ENCODE measurements around the gene ARL2BP.
"Not testable (repeated sequence)": the region's sequence is repeated elsewhere in the genome, so short reads cannot be mapped to it uniquely, and the experiment has no call there.

ARL2BP gene

DNA sequence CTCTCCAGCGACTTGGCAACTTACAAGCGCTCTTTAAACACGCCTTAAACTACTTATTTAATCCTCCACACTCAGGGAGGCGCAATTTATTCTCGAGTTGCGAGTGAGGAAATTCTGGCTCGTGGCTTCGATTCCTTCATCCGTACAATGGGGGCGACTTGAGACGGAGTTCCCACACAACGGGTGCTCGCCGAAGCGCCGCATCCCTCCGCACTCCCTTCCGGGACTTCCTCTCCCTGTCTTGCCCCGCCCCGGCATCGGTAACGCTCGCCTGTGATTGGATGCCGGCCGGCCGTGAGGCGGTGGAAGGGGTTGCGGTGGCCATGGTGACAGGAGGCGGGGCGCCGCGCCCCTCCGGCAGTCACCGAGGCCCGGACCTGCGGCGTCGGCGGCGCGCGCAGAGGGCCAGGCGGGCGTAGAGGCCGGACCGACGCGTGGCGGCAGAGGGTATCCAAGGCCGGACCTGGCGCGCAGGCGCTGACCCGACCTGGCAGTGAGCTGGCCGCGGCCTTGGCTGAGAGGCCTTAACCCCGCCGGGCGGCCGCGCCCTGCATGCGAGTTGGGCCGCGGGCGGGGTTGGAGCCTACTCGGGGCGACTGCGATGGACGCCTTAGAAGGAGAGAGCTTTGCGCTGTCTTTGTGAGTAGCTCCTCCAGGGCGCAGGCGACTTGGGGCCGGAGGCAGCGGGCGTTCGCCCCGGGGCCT lies at the start of gene ARL2BP:
ARL2BP (plus strand) TSS at position 493 of the 705 bp plus-strand sequence; CDS start at position 602, 109 bp downstream.
- DNase-seq, result peak; percentile 98

DNA sequence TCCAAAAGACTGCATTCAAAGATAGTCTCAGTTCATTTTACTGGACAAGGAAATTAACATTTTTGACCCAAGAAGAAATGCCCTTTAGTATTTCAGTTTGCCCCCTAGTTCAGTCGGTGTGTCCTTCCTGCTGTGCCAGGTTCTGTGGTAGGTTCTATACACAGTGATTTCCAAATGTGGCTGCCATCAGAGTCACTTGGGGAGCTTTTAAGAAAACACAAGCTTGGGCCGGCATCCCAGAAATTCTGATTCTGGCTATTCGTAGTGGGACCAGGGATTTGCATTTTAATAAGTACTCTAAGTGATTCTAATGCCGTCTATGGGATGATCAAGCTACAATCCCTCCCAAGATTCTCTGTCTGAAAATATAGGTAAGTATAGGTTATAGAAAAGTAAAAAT lies 48.8 kb upstream of the ARL2BP start:
- DNase-seq, result no peak

DNA sequence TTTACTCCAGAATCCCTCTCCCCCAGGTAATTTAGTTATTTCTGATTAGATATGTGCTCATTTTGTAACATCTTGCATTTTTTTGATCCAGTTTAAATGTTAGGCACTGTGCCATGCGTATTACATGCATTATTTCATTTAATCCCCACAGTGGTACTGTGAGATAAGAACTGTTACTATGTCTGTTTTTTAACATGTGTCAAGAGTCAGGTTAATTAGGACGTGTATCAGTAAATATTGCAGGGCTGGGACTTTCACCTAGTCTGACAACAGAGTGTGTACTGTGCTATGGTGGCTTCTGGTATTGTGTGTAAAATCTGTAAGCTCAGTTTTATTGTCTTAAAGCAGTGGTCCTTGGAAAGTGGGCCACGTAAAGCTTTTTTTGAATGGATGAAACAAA lies 48.3 kb upstream of the ARL2BP start:
- no peak for DNase-seq

DNA sequence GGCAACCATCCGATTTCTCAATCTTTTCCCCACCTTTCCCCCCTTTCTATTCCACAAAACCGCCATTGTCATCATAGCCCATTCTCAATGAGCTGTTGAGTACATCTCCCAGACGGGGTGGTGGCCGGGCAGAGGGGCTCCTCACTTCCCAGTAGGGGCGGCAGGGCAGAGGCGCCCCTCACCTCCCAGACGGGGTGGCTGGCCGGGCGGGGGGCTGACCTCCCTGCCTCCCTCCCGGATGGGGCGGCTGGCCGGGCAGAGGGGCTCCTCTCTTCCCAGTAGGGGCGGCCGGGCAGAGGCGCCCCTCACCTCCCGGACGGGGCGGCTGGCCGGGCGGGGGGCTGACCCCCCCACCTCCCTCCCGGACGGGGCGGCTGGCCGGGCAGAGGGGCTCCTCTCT lies 44.7 kb upstream of the ARL2BP start:
- DNase-seq, result not testable (repeated sequence)

DNA sequence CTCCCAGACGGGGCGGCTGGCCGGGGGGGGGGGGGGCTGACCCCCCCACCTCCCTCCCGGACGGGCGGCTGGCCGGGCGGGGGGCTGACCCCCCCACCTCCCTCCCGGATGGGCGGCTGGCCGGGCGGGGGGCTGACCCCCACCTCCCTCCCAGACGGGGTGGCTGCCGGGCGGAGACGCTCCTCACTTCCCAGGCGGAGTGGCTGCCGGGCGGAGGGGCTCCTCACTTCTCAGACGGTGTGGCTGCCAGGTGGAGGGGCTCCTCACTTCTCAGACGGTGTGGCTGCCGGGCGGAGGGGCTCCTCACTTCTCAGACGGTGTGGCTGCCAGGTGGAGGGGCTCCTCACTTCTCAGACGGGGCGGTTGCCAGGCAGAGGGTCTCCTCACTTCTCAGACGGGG lies 44.1 kb upstream of the ARL2BP start:
- DNase-seq, result not testable (repeated sequence)

DNA sequence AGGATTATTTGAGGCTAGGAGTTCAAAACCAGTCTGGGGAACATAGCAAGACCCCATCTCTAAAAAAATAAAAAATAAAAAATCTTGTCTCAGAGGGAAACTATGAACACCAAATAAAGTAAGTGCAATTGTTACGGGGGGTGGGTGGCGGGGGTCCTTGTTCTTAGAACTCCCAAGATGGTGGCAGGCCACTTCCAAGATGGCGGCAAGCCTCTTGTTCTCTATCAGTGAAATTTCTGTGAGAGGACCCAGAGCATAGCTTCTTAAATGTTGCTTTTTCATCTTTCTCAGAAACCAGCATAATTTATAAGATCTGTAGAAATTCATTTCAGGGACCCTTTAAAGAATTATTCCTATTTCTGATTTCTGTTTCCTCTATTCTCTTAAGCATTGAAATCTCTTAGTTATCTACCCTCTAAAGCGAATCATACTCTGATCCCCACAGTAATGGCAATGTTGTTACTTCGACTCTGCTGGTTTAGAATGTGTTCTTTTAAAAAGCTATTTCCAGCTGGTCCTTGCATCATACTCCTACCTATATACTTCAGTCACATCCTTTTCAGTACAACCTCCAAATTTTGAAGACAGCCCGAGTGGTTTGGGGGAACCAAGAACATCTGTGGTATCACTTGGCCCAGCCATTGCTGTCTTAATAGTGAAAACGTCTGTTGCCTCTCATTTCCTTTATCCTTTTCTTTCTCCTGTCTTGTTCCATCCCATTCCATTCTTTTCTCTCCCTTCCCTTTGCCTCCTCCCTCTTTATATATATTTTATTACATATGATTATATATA lies 42.8 kb upstream of the ARL2BP start:
- DNase-seq, result no peak

DNA sequence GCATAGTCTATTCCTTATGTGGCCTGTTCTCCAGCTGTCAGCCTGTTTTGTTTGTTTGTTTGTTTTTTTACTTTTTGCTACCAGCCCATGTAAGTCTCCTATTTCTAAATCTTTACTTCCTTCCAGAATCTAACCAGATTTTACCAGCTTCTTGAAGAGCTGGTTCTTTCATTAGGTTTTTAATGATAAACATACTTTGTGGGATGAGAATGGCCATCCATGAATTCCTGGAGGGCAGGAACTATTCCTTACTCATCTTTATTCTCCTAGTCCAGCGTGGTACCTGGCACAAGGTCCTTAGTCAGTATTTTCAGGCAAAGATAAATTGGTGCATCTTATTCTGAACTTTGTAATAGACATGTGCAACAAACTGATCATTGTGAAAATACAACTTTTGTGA lies 41.6 kb upstream of the ARL2BP start:
- peak; percentile 70 for DNase-seq

DNA sequence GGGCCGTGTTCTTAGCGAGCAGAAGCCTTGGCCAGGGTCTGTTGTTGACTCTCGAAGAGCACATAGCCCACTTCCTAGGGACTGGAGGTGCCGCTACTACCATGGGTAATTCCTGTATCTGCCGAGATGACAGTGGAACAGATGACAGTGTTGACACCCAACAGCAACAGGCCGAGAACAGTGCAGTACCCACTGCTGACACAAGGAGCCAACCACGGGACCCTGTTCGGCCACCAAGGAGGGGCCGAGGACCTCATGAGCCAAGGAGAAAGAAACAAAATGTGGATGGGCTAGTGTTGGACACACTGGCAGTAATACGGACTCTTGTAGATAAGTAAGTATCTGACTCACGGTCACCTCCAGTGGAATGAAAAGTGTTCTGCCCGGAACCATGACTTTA lies 40.4 kb upstream of the ARL2BP start:
- no peak for DNase-seq

DNA sequence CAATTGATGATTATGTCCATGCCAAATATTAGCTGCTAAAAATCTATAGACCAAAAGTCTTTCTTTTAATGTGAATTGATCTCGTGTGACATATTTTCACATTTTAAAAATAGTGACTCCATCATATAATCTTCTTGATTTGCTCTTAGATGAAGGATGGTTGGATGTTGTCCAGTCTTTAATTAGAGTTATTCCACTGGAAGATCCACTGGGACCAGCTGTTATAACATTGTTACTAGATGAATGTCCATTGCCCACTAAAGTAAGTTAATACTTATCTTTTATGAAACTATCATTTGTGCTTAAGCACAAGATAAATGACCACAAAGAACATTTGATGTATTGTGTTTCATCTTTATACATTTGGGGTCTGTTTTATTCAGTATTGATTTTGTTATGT lies 36.1 kb upstream of the ARL2BP start:
- DNase-seq, result no peak

DNA sequence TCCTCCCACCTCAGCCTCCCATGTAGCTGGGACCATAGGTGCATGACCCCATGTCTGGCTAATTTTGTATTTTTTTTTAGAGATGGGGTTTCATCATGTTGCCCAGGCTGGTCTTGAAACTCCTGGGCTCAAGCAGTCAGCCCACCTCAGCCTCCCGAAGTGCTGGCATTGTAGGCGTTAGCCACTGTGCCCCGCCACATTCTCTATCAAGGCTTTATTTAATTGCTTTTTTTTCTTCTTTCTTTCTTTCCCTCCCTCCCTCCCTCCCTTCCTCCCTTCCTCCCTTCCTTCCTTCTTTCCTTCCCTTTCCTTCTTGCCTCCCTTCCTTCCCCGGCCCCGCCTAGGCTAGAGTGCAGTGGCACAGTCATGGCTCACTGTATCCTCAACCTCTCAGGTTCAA lies 35.3 kb upstream of the ARL2BP start:
- no peak for DNase-seq

DNA sequence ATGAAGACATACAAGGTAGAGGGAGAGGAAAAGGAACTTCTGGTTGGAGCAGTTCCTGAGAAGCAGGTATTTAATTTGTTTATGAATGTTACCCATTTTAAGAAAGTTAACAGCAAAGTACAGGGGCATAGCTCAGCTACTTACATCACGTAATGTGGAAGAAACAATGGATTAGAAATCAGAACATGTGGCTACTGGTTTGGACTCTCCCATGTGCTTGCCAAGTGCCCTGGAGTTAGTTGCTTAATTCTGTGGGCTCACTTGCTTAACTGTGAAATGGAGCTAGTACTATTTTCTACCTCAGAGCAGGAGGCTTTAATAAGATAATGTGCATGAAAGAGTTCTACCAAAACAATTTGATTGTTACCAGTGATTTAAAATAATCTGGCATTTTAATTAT lies 31.6 kb upstream of the ARL2BP start:
- no peak for DNase-seq

DNA sequence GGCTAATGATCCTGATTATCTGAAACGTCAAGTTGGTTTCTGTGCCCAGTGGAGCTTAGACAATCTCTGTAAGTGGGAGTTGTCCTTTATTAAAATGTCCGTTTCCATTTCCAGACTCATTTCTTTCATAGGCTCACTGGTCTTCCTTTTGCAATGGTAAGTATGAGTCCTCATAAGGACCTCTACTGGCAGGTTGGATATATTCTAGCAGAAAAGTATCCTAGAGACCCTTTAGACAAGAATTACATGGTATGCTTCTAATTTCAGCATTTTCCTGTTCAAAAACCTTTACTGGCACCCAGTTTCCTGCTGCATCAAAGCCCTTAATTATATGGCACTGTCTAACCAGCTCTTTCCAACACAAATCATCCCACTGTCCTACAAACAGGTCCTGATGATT lies 28.1 kb upstream of the ARL2BP start:
- no peak for DNase-seq

DNA sequence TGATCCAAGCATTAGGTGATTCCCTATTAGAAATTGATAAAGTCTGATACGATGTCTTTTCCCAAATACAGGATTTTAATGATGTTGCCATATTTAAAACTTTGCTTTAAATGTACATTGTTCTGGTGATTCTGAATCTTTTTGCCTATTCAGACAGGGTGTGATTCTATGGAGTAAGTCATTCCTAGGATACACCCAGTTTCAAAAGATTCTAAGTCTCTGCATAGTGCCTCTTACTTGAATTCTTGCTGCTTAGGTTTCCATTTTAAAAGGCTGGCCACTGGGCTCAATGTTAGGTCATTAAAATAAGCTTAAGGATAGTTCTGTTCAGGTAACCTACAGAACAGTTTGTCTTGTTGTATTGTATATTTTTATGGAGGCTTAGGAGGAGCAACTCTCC lies 22.0 kb upstream of the ARL2BP start:
- no peak for DNase-seq

DNA sequence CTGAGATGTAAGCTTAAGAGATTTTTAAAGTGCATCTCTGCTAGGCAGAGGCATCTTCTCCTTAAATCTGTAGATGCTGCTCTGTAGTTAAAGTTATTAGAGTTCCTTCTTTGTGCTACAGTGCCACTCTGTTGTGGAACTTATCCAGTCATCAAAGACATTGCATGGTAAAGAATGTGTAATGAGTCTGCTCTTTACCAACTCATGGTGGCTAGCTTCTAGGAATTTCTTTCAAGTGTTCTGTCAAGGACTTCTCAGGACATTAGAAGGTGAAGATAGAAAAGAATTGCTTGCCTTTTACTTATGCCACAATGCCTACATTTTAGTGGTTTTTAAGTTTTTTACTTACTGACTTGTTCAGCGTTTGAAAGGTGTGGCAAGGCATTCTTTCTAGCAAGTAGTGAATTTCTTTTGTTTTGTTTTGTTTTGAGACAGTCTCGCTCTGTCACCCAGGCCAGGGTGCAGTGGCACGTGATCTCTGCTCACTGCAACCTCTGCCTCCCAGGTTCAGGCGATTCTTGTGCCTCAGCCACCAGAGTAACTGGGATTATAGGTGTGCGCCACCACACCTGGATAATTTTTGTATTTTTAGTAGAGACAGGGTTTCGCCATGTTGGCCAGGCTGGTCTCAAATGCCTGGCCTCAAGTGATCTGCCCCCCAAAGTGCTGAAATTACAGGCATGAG lies 20.3 kb upstream of the ARL2BP start:
- DNase-seq, result no peak

DNA sequence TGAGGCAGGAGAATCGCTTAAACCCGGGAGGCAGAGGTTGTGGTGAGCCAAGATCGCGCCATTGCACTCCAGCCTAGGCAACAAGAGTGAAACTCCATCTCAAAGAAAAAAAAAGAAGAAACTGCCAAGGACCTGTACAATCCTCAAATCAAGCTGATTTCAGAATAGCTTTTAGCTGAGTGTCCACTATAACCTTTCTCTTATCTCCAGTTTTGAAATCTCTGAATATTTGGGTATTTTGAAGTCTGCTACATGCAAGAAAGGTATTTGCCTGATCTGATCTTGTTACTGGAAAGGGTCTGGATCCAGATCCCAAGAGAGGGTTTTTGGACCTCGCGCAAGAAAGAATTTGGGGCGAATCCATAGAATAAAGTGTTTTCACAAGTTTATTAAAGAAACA lies 19.1 kb upstream of the ARL2BP start:
- DNase-seq, result no peak

DNA sequence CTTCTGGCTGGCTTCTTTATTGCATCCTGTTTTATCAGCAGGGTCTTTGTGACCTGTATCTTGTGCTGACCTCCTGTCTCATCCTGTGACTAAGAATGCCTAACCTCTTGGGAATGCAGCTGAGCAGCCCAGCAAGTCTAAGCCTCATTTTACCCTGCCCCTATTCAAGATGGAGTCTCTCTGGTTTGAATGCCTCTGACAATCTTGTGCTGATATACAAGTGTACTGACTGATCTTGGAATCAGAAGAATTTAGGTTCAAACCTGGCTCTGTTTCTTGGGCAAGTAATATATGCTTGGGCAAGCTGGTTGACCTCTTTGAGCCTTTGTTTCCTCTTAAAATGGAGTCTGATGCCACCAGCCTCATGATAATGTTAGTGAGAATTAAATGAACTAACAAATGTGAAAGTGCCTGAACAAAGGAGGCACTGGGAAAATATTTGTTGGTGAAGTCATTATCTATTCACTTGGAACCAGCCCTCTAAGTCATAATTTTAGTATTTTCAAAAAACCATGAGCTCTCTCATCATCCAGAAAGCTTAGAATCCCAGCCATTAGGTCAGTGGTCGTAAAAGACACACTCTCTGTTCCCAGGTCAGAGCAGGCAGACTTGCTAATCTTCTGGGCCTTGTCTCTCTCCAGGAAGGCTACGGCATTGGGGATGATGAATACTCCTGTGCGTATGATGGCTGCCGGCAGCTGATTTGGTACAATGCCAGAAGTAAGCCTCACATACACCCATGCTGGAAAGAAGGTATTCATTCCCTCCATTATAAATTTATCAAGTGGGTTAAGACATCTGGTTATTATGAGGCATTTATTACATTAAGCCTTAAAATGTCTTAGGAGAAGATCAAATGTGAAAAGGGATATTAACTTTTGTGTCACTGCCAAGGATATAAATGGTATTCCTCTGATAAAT lies 18.1 kb upstream of the ARL2BP start:
- DNase-seq, result no peak

DNA sequence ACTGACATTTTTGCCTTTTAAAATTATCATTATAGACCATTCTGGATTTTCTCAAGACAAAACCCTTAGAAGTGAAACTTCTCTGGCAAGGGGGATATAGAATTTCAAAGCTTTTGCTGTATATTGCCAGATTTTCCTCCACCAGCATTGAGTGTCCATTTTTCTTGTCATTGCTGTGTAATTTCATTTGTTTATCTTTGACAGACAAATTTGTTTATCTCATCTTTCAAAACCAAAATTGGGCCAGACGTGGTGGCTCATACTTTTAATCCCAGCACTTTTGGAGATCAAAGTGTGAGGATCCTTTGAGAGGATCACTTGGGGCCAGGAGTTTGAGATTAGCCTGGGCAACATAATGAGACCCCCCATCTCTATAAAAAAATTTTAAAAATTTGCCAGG lies 16.0 kb upstream of the ARL2BP start:
- no peak for DNase-seq

DNA sequence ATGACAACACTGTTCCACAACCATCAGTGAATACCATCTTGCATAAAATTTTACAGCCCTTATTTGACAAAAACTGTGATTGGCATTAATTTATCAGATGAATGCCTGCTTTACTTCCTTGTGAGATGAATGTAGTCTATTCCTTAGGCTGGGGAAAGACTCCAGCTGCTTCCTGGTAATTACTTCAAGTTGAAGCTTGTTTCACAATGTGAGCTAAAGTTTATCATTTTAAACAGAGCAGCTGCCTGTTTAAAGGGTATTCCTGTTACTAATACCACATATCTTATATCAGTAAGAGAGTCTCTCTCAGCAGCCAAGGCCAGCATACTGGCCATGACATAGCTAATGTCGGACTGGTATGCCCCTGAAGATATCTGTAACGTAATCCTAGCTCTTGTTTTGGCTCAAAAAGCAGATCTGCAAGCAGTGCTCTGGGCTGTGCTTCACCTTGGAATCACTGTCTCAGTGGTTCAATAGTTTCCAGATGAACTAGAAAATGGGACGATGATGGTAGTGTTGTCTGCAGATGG lies 13.2 kb upstream of the ARL2BP start:
- no peak for DNase-seq

DNA sequence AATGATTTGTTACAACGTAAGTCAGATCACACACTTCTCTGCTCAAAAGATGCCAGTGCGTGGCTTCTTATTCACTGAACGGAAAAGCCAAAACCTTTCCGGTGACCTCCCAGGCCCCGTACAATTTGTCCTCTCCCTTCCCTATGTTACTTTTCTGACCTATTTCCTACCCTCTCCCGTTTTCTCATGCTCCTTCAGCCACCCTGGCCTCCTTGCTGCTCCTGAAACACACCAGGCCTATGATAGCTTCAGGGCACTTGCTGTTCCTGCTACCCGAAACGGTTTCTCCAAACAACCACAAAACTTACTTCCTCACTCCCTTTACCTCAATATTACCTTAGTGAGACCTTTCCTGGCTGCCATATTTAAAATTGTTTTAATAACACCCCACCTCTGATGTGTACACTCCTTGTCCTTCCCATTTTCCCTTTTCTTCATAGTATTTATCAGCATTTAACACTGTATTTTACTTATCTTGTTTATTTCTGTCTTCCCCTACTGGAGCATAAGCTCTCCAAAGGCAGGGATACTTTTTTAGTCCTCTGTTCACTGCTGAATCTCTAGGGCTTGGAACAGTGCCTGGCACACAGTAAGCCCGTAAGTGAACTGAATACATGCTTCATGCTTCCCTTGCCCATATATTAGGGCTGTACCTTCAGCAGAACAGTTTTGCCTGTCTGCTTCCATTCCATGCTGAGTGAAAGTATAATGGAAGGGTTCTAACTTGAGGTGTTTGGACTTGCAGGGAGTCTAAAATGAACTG lies 10.9 kb upstream of the ARL2BP start:
- no peak for DNase-seq

DNA sequence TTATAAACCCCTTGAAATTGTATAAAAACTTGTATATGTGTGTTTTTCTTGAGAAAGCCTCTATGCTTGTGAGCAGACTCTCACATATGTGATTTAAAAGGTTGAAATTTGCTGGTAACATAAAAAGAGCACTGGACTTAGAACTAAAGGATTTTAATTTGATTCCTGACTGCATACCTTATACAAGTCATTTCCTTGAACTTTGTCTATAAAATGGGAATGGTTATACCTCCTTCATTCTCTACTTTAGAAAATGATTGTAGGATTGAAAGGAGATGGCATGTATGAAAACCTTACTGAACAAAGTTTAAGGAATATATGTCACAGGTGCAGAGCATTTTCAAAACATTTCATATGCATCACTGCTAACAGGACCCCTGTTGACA lies 10.4 kb upstream of the ARL2BP start:
- DNase-seq, result no peak

DNA sequence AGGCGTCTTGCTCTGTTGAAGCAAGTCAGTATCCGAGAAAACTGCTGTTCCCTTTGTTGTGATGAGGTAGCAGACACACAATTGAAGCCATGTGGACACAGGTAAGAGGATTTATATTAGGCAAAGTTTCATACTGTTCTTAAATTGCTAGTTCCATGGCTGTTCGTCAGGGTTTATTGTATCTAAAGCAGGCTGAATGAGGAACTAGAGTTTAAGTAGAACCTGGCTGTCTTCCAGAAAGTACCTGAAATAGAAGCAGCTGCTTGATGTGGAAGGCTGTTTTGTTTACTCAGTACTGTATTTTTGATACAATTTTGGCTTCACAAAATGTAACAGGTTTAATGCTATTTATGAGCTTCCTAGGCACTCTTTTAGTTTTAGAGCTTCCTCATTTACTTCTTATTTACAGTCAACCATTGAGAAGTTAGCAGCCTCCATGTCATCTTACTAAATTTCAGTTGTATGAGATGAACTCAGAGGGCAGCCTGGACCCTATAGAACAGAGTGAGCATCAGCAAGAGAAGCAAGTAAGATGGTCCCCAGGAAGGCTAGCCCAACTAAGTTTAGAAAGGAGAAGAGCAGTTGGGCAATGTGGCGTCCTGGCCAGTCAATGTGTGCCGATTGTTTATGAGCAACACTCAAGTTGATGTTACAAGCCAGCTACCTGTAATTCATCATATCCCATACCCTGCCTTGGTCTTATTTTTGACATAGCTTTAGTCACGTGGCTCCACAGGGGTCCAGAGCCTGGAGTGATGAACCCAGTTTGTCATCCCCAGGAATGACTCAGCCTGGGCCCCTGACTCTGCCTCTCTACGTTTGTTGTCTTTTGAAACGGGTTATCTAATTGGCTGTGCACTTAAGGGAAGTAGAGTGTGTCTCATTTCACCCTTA lies 9.7 kb upstream of the ARL2BP start:
- peak; percentile 32 for DNase-seq
